Left lung (tissue), 14 donors: ENCODE measurements around the gene FOLR2. TPM values are rescaled to one million over a fixed set of nuclear protein-coding genes. Genes with fewer than 3 reads are reported as not detected.
"Not testable (repeated sequence)": the region's sequence is repeated elsewhere in the genome, so short reads cannot be mapped to it uniquely, and the experiment has no call there.

ENCODE experiments used
- ATAC-seq: fragments of 200-7000 bp; cut with Tn5 transposase; one replicate; pipeline ENCODE4 v1.9.1; 2020; ENCODE audit warnings: moderate library complexity
- DNase-seq, 4 donors: peaks; one replicate each; pipeline ENCODE4 v3.0.0-alpha.2; 2013 to 2020
- H3K27ac ChIP-seq, 2 donors: fragments of 200-600 bp; sonication (generic) in 1 of 2; one replicate each; pipeline versions ENCODE4 v1.5.0 to v1.8.0; 2020 to 2021
- H3K27me3 ChIP-seq, 2 donors: fragments of 200-600 bp; sonication (generic) in 1 of 2; one replicate each; pipeline versions ENCODE4 v1.5.0 to v1.8.0; 2020 to 2021
- H3K36me3 ChIP-seq, 2 donors: fragments of 200-600 bp; sonication (generic) in 1 of 2; one replicate each; pipeline versions ENCODE4 v1.5.0 to v1.8.0; 2020 to 2021
- H3K4me1 ChIP-seq, 2 donors: fragments of 200-600 bp; one replicate each; pipeline ENCODE4 v1.8.0; 2021
- H3K4me3 ChIP-seq, 2 donors: fragments of 200-600 bp; sonication (generic) in 1 of 2; one replicate each; pipeline versions ENCODE4 v1.5.0 to v1.8.0; 2020 to 2021; ENCODE audit warnings: mild to moderate bottlenecking in 1 of 2
- H3K9me3 ChIP-seq, 2 donors: fragments of 200-600 bp; sonication (generic) in 1 of 2; one replicate each; pipeline versions ENCODE4 v1.5.0 to v1.8.0; 2020 to 2021
- CTCF ChIP-seq, 2 donors: fragments of 200-600 bp; sonication (generic) in 1 of 2; IDR thresholded peaks; one replicate each; pipeline versions ENCODE4 v1.5.0 to v1.8.0; 2021; ENCODE audit warnings: antibody characterized with exemption in 2 of 2
- intact Hi-C, 2 donors: fragments of 100-400 bp; cut with DNase I; formaldehyde crosslinking; loops; one replicate each; pipeline versions ENCODE4 v1.11.2 to v1.14.2; 2022
- long read RNA-seq, 12 donors: library from polyadenylated mRNA in 2 of 12; unstranded in 2 of 12; transcript quantifications; one replicate each; pipeline ENCODE4 v2.0.0 and lab custom pipeline, GENCODE V29; 2019 to 2026
- polyA plus RNA-seq, 6 donors: library from polyadenylated mRNA; unstranded; fragments of 120-200 nt; gene quantifications; one replicate each; pipeline ENCODE4 v1.2.1, GENCODE V29; 2013; ENCODE audit not compliant: insufficient read length in 6 of 6
- total RNA-seq, 2 donors: library from RNA; stranded (reverse); fragmentation: NEBNext Ultra II Directional; extraction: Animal tissue kit (Norgen Biotek cat#: 25700); gene quantifications; one replicate each; pipeline ENCODE4 v1.2.1, GENCODE V29; 2021
- donor health status: DM: no; HTN: yes; CAD: no.
- donor health status: DM: no; HTN: no; CAD: no.

The FOLR2 gene
- total RNA-seq (10 to 100 TPM; 20.9 to 50.2 TPM), polyA plus RNA-seq (10 to 100 TPM; 14.5 to 20.4 (median 17.3) TPM)
- long read RNA-seq, donor 1, transcript FOLR2-201 (5 exons, 1,138 nt) = major isoform, 17 of 29 reads
- long read RNA-seq, donor 1, partial matches to known transcripts = 8 of 29 reads
- long read RNA-seq, donor 1, other reads (novel, unspliced or antisense) = 0 of 29 reads
- long read RNA-seq, donor 2, transcript FOLR2-201 (5 exons, 1,138 nt) = major isoform, 14 of 15 reads
- long read RNA-seq, donor 2, partial matches to known transcripts = 0 of 15 reads
- long read RNA-seq, donor 2, other reads (novel, unspliced or antisense) = 0 of 15 reads
- long read RNA-seq, donor 3, partial matches to known transcripts = 0 of 3 reads
- long read RNA-seq, donor 3, other reads (novel, unspliced or antisense) = 0 of 3 reads
- long read RNA-seq, donor 4, transcript FOLR2-201 (5 exons, 1,138 nt) = major isoform, 47 of 59 reads
- long read RNA-seq, donor 4, partial matches to known transcripts = 3 of 59 reads
- long read RNA-seq, donor 4, other reads (novel, unspliced or antisense) = 2 of 59 reads
- long read RNA-seq, donor 5, transcript FOLR2-201 (5 exons, 1,138 nt) = major isoform, 8 of 12 reads
- long read RNA-seq, donor 5, partial matches to known transcripts = 0 of 12 reads
- long read RNA-seq, donor 5, other reads (novel, unspliced or antisense) = 0 of 12 reads
- long read RNA-seq, donor 6, transcript FOLR2-201 (5 exons, 1,138 nt) = major isoform, 15 of 17 reads
- long read RNA-seq, donor 6, partial matches to known transcripts = 0 of 17 reads
- long read RNA-seq, donor 6, other reads (novel, unspliced or antisense) = 0 of 17 reads
- long read RNA-seq, donor 7, partial matches to known transcripts = 0 of 4 reads
- long read RNA-seq, donor 7, other reads (novel, unspliced or antisense) = 0 of 4 reads
- long read RNA-seq, donor 8, transcript FOLR2-201 (5 exons, 1,138 nt) = major isoform, 8 of 9 reads
- long read RNA-seq, donor 8, partial matches to known transcripts = 0 of 9 reads
- long read RNA-seq, donor 8, other reads (novel, unspliced or antisense) = 0 of 9 reads
- long read RNA-seq, donor 9 = 0 reads
- long read RNA-seq, donor 10, transcript FOLR2-201 (5 exons, 1,138 nt) = major isoform, 23 of 31 reads
- long read RNA-seq, donor 10, partial matches to known transcripts = 1 of 31 reads
- long read RNA-seq, donor 10, other reads (novel, unspliced or antisense) = 2 of 31 reads
- long read RNA-seq, donor 11, transcript FOLR2-201 (5 exons, 1,138 nt) = major isoform, 7 of 8 reads
- long read RNA-seq, donor 11, partial matches to known transcripts = 0 of 8 reads
- long read RNA-seq, donor 11, other reads (novel, unspliced or antisense) = 0 of 8 reads
- long read RNA-seq, donor 12, transcript FOLR2-201 (5 exons, 1,138 nt) = major isoform, 8 of 9 reads
- long read RNA-seq, donor 12, partial matches to known transcripts = 0 of 9 reads
- long read RNA-seq, donor 12, other reads (novel, unspliced or antisense) = 0 of 9 reads

- ATAC-seq (no peak), DNase-seq (no peak)
- Histone ChIP-seq H3K36me3 (no peaks in the 10 kb centered on the region), H3K27ac (peak within 1 kb of the TSS in 1 of 2 donors; percentile 16), H3K27me3 (no peaks in the 10 kb centered on the region), H3K9me3 (no peaks in the 10 kb centered on the region), H3K4me1 (peaks cover 0 to 21% of the 10 kb centered on the region in 2 donors), H3K4me3 (peak within 1 kb of the TSS in 1 of 2 donors; percentile 5)
- intact Hi-C loops = no loop called here
- TF ChIP-seq CTCF (IDR thresholded peaks at IDR 0.05) = no peak
Observed at GRCh38 chr11:72216638-72217037, at the start of gene FOLR2. FOLR2 (plus strand) TSS chr11:72216794; CDS start chr11:72218585, 1,791 bp downstream.

- ATAC-seq = peak; percentile 48
- DNase-seq, H3K4me1 ChIP-seq, H3K36me3 ChIP-seq, H3K27ac ChIP-seq, H3K27me3 ChIP-seq, H3K9me3 ChIP-seq, H3K4me3 ChIP-seq, intact Hi-C loops: not testable (repeated sequence)
Observed at GRCh38 chr11:72169046-72169555, 47.5 kb upstream of the FOLR2 start.

- ATAC-seq, H3K9me3 ChIP-seq, H3K36me3 ChIP-seq, intact Hi-C loops, DNase-seq, H3K4me3 ChIP-seq, H3K4me1 ChIP-seq, H3K27me3 ChIP-seq, H3K27ac ChIP-seq: not testable (repeated sequence)
Observed at GRCh38 chr11:72169754-72170153, 46.8 kb upstream of the FOLR2 start.

- not testable (repeated sequence) for H3K4me1 ChIP-seq, H3K4me3 ChIP-seq
Observed at GRCh38 chr11:72172043-72172442, 44.6 kb upstream of the FOLR2 start.

GRCh38 chr11:72173291-72173690 lies 43.3 kb upstream of the FOLR2 start:
- ATAC-seq = no peak
- Histone ChIP-seq H3K4me1 (peaks cover 0 to 3% of the 10 kb centered on the region in 2 donors), H3K27ac (no peak overlapping the region), H3K36me3 (no peaks in the 10 kb centered on the region), H3K9me3 (no peaks in the 10 kb centered on the region), H3K4me3 (no peak overlapping the region), H3K27me3 (no peaks in the 10 kb centered on the region)
- no peak for DNase-seq
- TF ChIP-seq CTCF (IDR thresholded peaks at IDR 0.05) = no peak
- intact Hi-C loops = no loop called here

More at GRCh38 chr11:72172043-72172442, 44.6 kb upstream of the FOLR2 start:
- intact Hi-C loops, H3K36me3 ChIP-seq, H3K27me3 ChIP-seq, H3K9me3 ChIP-seq, H3K27ac ChIP-seq, DNase-seq: not testable (repeated sequence)
- peak; percentile 44 for ATAC-seq
